GM12878 (cell line): ENCODE data around the gene PPP1R12A. TPM values are rescaled to one million over a fixed set of nuclear protein-coding genes. Genes with fewer than 3 reads are reported as not detected.
"Not testable (repeated sequence)": the region's sequence is repeated elsewhere in the genome, so short reads cannot be mapped to it uniquely, and the experiment has no call there.

Experiments used
- ATAC-seq: fragments of 200-7000 bp; cut with Tn5 transposase; 3 replicates; pipeline ENCODE4 v1.9.1; 2020; ENCODE audit warnings: mild to moderate bottlenecking, moderate library complexity
- BruUV-seq: library from RNA; stranded (reverse); fragments of 400-500 nt; replicated peaks from 2 replicates; lab custom pipeline; 2021; lab: Mats Ljungman, UMichigan
- CTCF ChIA-PET: fragments of 300-600 bp; sonication (Branson Sonifier 250); formaldehyde crosslinking; extraction: SDS; loops from one replicate; lab custom pipeline; 2021; ENCODE audit warnings: inconsistent platforms; lab: Yijun Ruan, JAX
- POLR2A ChIA-PET: fragments of 350-600 bp; formaldehyde crosslinking; extraction: SDS; loops from one replicate; lab custom pipeline; 2021; ENCODE audit warnings: inconsistent platforms; lab: Charles Lee
- RAD21 ChIA-PET: fragments of 300-600 bp; sonication (Branson Sonifier 250); formaldehyde crosslinking; loops from one replicate; lab custom pipeline; 2023; ENCODE audit warnings: antibody characterized with exemption; ENCODE audit not compliant: unreplicated experiment; lab: Charles Lee
- SMC1A ChIA-PET: fragments of 300-600 bp; sonication (Branson Sonifier 250); formaldehyde crosslinking; loops from one replicate; lab custom pipeline; 2023; ENCODE audit not compliant: unreplicated experiment, uncharacterized antibody; lab: Charles Lee
- DNase-seq: peaks from one replicate; pipeline ENCODE4 v3.0.0-alpha.2; 2011; ENCODE audit warnings: low read depth, low spot score
- FAIRE-seq: peaks from 3 replicates; lab custom pipeline; 2011; peaks lifted over from hg19 to GRCh38; lab: Jason Lieb, UNC
- H2AFZ ChIP-seq: 2 replicates; pipeline ENCODE4 v1.6.0; 2011; ENCODE audit warnings: low read depth, low read length, control low read depth; ENCODE audit not compliant: control insufficient read depth
- H3K27ac ChIP-seq: 2 replicates; pipeline ENCODE4 v1.5.1; 2011; ENCODE audit warnings: control low read depth; ENCODE audit not compliant: control insufficient read depth, insufficient read depth
- H3K27me3 ChIP-seq, 2 experiments: replicated peaks in 1 of 2; 2 replicates each; pipeline versions ENCODE4 v1.6.0 to v1.6.1; 2011; ENCODE audit warnings: low read length in 1 of 2; ENCODE audit not compliant: control insufficient read depth in 2 of 2, insufficient read depth in 2 of 2
- H3K36me3 ChIP-seq, 2 experiments: 2 replicates each; pipeline ENCODE4 v1.5.1; 2011; ENCODE audit warnings: low read length in 1 of 2; ENCODE audit not compliant: control insufficient read depth in 2 of 2, insufficient read depth in 2 of 2
- H3K4me1 ChIP-seq: 2 replicates; pipeline ENCODE4 v1.6.1; 2011; ENCODE audit warnings: mild to moderate bottlenecking, low read length, moderate library complexity, mixed read lengths; ENCODE audit not compliant: control insufficient read depth, insufficient read depth
- H3K4me2 ChIP-seq: 2 replicates; pipeline ENCODE4 v1.6.0; 2011; ENCODE audit warnings: control low read depth; ENCODE audit not compliant: control insufficient read depth, insufficient read depth
- H3K4me3 ChIP-seq: fragments of 200-600 bp; sonication (generic); 2 replicates; pipeline ENCODE4 v1.5.1; 2016
- H3K79me2 ChIP-seq: 2 replicates; pipeline ENCODE4 v1.6.0; 2011; ENCODE audit warnings: low read length; ENCODE audit not compliant: control insufficient read depth, insufficient read depth
- H3K9ac ChIP-seq: 2 replicates; pipeline ENCODE4 v1.8.0; 2011; ENCODE audit warnings: low read length, control low read depth, mixed read lengths; ENCODE audit not compliant: control insufficient read depth, insufficient read depth
- H3K9me3 ChIP-seq: replicated peaks from 3 replicates; pipeline ENCODE4 v1.5.1; 2011; ENCODE audit warnings: mild to moderate bottlenecking, low read length; ENCODE audit not compliant: control insufficient read depth, insufficient read depth
- H4K20me1 ChIP-seq: 2 replicates; pipeline ENCODE4 v1.6.0; 2011; ENCODE audit not compliant: control insufficient read depth, insufficient read depth
- CBFB ChIP-seq: IDR thresholded peaks from 2 replicates; pipeline ENCODE4 v1.6.1; 2016; ENCODE audit warnings: antibody characterized with exemption, low read depth
- CHD1 ChIP-seq: IDR thresholded peaks from 2 replicates; pipeline ENCODE4 v1.6.1; 2012; ENCODE audit warnings: low read depth, low read length, improper control_type of control experiment
- EP300 ChIP-seq, 2 experiments: fragments of 150-350 bp in 1 of 2; IDR thresholded peaks; 2 replicates each; pipeline ENCODE4 v1.6.1; 2011 to 2012; ENCODE audit warnings: low read depth in 2 of 2, low read length in 2 of 2, borderline replicate concordance in 1 of 2, improper control_type of control experiment in 1 of 2, inconsistent platforms in 1 of 2; ENCODE audit not compliant: control insufficient read depth in 1 of 2
- KLF5 ChIP-seq: fragments of 450-650 bp; IDR thresholded peaks from 2 replicates; pipeline ENCODE4 v1.6.1; 2014; ENCODE audit warnings: mild to moderate bottlenecking; ENCODE audit not compliant: partially characterized antibody
- MAX ChIP-seq: IDR thresholded peaks from 2 replicates; pipeline ENCODE4 v1.6.1; 2012; ENCODE audit warnings: low read depth, low read length, improper control_type of control experiment
- NR2C1 ChIP-seq: fragments of 450-650 bp; IDR thresholded peaks from 2 replicates; pipeline ENCODE4 v1.6.1; 2017; ENCODE audit warnings: antibody characterized with exemption, mild to moderate bottlenecking, moderate library complexity
- SIN3A ChIP-seq: IDR thresholded peaks from 2 replicates; pipeline ENCODE4 v1.6.1; 2012; ENCODE audit warnings: low read depth, low read length, improper control_type of control experiment
- SMAD5 ChIP-seq: IDR thresholded peaks from 2 replicates; pipeline ENCODE4 v1.6.1; 2016; ENCODE audit warnings: antibody characterized with exemption, low read depth
- SMARCA5 ChIP-seq: fragments of 450-650 bp; IDR thresholded peaks from 2 replicates; pipeline ENCODE4 v1.6.1; 2017; ENCODE audit warnings: mild to moderate bottlenecking
- YY1 ChIP-seq: IDR thresholded peaks from 2 replicates; pipeline ENCODE4 v1.6.1; 2011; ENCODE audit warnings: low read depth, mild to moderate bottlenecking, low read length
- WGBS: methylation state at CpG from one replicate; pipeline ENCODE4 v1.1.6; 2016; ENCODE audit warnings: low lambda C conversion rate; ENCODE audit not compliant: insufficient replicate concordance, insufficient coverage; ENCODE audit errors: missing lambda C conversion rate; 5-methylcytosine and 5-hydroxymethylcytosine counted together
- in situ Hi-C: fragments of 300-500 bp; cut with MboI; formaldehyde crosslinking; loops from 9 replicates; pipeline ENCODE4 v1.14.3; 2018; ENCODE audit warnings: mixed read lengths
- intact Hi-C: fragments of 100-400 bp; cut with micrococcal nuclease; formaldehyde crosslinking; loops from one replicate; pipeline ENCODE4 v1.14.2; 2022; ENCODE audit not compliant: unreplicated experiment
- polyA plus RNA-seq, 11 experiments: library from polyadenylated mRNA; depleted of rRNA in 4 of 11; unstranded in 6 of 11; stranded (reverse) in 5 of 11; fragments of >200 nt; fragmentation: Nextera tagmentation in 4 of 11; fragmentation: Illumina TruSeq in 1 of 11; extraction: Ambion mirVana in 4 of 11; extraction: Trizol in 1 of 11; gene quantifications; 1 replicate in 1 of 11; 2 replicates in 10 of 11; pipeline versions ENCODE4 v1.2.1 to v1.2.3, GENCODE V29; 2011 to 2016; ENCODE audit warnings: inconsistent platforms in 2 of 11, missing spikeins in 2 of 11, low read depth in 1 of 11
- total RNA-seq, 4 experiments: library from RNA; depleted of rRNA in 3 of 4; stranded (reverse); fragments of >200 nt in 3 of 4; fragmentation: Illumina TruSeq in 1 of 4; extraction: Trizol in 1 of 4; gene quantifications; 2 replicates each; pipeline versions ENCODE4 v1.2.1 to v1.2.3, GENCODE V29; 2013 to 2021

PPP1R12A gene
- total and polyA plus RNA-seq, 10 of the 15 experiments (the other 5 are each of a cell fraction or from before 2014, with no cell fraction given), result 22.8 to 134 (median 51.4) TPM

- Histone ChIP-seq H3K36me3 (peaks cover 0 to 29% of the 10 kb centered on the region in 2 experiments; a peak in 3 of 4 replicates), H3K9ac (no peak overlapping the region), H3K4me3 (no peak overlapping the region), H4K20me1 (no peaks in the 10 kb centered on the region), H3K79me2 (no peaks in the 10 kb centered on the region), H3K27ac (no peak overlapping the region), H3K9me3 (no peaks in the 10 kb centered on the region; the same call in 2 of the 3 replicates), H2AFZ (no peak overlapping the region), H3K4me2 (no peak overlapping the region), H3K4me1 (no peaks in the 10 kb centered on the region), H3K27me3 (no peaks in the 10 kb centered on the region)
- RAD21 ChIA-PET, result no interaction called here
- SMC1A ChIA-PET, result interaction anchor here (0.9 to 1.0 kb wide), 2 partner anchors 10 to 14 kb away, joined by 3 to 4 read pairs; no protein-coding TSS in a partner anchor
- intact Hi-C loops (no loop called here), in situ Hi-C loops (no loop called here)
- CTCF ChIA-PET, result interaction anchor here (2.5 kb wide), 1 partner anchor 10 kb away, joined by 8 read pairs; no protein-coding TSS in a partner anchor
- TF ChIP-seq KLF5 (no peak), EP300 (IDR thresholded peaks at IDR 0.05; ENCODE audit: borderline replicate concordance in 1 of 2, control insufficient read depth in 1 of 2, low read depth in 2 of 2, low read length in 2 of 2) (no peak), SMAD5 (no peak), SMARCA5 (no peak), CHD1 (no peak), SIN3A (no peak), CBFB (no peak), MAX (no peak), YY1 (no peak), NR2C1 (no peak)
- FAIRE-seq, result no peak
- no peak for DNase-seq
- POLR2A ChIA-PET, result interaction anchor here (0.8 kb wide), 1 partner anchor 51 kb away, joined by 3 read pairs; no protein-coding TSS in a partner anchor
- BruUV-seq, result no TSS peak
- 84% methylated on average over 3 of the region's 3 CpGs for WGBS
- no peak for ATAC-seq
Observed at GRCh38 chr12:79818856-79819255, 116.0 kb downstream of the PPP1R12A start.

GRCh38 chr12:79784366-79785065 is 150.4 kb downstream of the PPP1R12A start:
- H3K27ac ChIP-seq, FAIRE-seq, H2AFZ ChIP-seq, RAD21 ChIA-PET, H3K79me2 ChIP-seq, BruUV-seq, in situ Hi-C loops, H3K9me3 ChIP-seq, intact Hi-C loops, ATAC-seq, H3K4me1 ChIP-seq, SMC1A ChIA-PET, H4K20me1 ChIP-seq, H3K27me3 ChIP-seq, DNase-seq, H3K4me3 ChIP-seq, H3K4me2 ChIP-seq, H3K9ac ChIP-seq: not testable (repeated sequence)
- 94% methylated on average over 10 of the region's 10 CpGs for WGBS
- peaks cover 0 to 15% of the 10 kb centered on the region in 2 experiments for H3K36me3 ChIP-seq
- CTCF ChIA-PET, result interaction anchor here (0.7 kb wide), 1 partner anchor 353 kb away, joined by 3 read pairs; no protein-coding TSS in a partner anchor
- POLR2A ChIA-PET, result interaction anchor here (1.5 kb wide), 1 partner anchor 10 kb away, joined by 3 read pairs; no protein-coding TSS in a partner anchor
